Spleen (tissue), 7 donors: ENCODE data around the gene RERE.

Experiments
- CTCF ChIP-seq, 11 experiments: fragments of 200-600 bp in 7 of 11; fragments of 450-650 bp in 4 of 11; sonication (generic) in 4 of 11; IDR thresholded peaks in 8 of 11; conservative IDR thresholded peaks in 3 of 11; 1 replicate in 7 of 11; 2 replicates in 4 of 11; pipeline versions ENCODE4 v1.4.0 to v1.8.0; 2016 to 2021; ENCODE audit warnings: antibody characterized with exemption in 11 of 11, inconsistent platforms in 4 of 11, mild to moderate bottlenecking in 1 of 11
- POLR2A ChIP-seq, 3 donors: fragments of 450-650 bp; IDR thresholded peaks; one replicate each; pipeline ENCODE4 v1.5.1; 2017; ENCODE audit warnings: antibody characterized with exemption in 3 of 3, mild to moderate bottlenecking in 1 of 3
- POLR2AphosphoS5 ChIP-seq, 3 donors: sonication (generic); formaldehyde crosslinking; IDR thresholded peaks; one replicate each; pipeline ENCODE4 v1.5.1; 2017; ENCODE audit warnings: antibody characterized with exemption in 3 of 3
- donor health status: DM: no; HTN: no; CAD: no; lungs with moderate emphysema.
- donor health status: DM: no; HTN: no; CAD: no.
- donor health status: DM: no; HTN: no; CAD: no.

GRCh38 chr1:8794605-8795004 is 22.8 kb downstream of the RERE start:
- TF ChIP-seq POLR2A (IDR thresholded peaks at IDR 0.05) = no peak
- no peak for TF ChIP-seq CTCF (IDR thresholded peaks at IDR 0.05 in 8 of 11, conservative IDR thresholded peaks at IDR 0.05 in 3 of 11)
- TF ChIP-seq POLR2AphosphoS5 (IDR thresholded peaks at IDR 0.05) = no peak
